Hematopoietic multipotent progenitor cell treated with erythropoietin and hydrocortisone succinate and interleukin-3 and kit ligand, for 17 days (in vitro differentiated cells): ENCODE results near the gene CENPB.

Source experiments
- DNase-seq: peaks from one replicate; pipeline ENCODE4 v3.0.0-alpha.2; 2015; ENCODE audit warnings: low spot score

Gene CENPB

DNA sequence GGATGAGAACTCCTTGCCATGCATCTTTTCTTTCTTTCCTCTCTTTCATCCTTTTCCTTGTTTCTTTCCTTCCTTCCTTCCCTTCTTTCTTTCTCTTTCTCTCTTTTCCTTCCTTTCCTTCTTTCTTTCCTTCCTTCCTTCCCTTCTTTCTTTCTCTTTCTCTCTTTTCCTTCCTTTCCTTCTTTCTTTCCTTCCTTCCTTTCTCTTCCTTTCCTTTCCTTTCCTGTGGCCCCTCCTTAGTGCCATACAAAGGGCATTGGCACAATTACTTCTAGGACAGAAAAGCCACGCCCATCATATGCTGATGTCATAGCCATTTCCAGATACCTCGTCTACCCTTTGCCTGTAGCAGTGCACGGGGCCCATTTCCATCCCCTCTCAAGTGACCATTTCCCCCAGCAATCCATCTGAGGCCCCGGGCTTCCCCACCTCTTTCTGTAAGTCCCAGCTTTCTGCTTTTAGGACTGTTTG is 2.2 kb upstream of the CENPB start:
- DNase-seq, result no peak

- no peak for DNase-seq
Measured at GRCh38 chr20:3787324-3788014, 929 bp upstream of the CENPB start.

DNA sequence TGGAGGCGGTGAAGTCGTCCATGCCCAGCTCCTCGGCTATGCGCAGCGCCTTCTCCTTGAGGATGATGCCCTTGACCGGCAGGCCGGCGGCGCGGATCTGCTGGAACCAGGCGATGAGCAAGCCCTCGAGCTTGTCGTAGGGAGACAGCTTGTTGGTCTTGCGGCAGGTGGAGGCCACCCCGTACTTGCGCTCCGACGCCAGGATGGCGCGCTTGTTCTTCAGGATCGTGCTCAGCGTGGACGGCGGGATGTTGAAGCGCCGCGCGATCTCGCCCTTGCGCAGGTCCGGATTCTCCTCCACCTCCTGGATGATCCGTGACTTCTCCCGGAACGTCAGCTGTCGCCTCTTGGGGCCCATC is 435 bp downstream of the CENPB start:
- no peak for DNase-seq

DNA sequence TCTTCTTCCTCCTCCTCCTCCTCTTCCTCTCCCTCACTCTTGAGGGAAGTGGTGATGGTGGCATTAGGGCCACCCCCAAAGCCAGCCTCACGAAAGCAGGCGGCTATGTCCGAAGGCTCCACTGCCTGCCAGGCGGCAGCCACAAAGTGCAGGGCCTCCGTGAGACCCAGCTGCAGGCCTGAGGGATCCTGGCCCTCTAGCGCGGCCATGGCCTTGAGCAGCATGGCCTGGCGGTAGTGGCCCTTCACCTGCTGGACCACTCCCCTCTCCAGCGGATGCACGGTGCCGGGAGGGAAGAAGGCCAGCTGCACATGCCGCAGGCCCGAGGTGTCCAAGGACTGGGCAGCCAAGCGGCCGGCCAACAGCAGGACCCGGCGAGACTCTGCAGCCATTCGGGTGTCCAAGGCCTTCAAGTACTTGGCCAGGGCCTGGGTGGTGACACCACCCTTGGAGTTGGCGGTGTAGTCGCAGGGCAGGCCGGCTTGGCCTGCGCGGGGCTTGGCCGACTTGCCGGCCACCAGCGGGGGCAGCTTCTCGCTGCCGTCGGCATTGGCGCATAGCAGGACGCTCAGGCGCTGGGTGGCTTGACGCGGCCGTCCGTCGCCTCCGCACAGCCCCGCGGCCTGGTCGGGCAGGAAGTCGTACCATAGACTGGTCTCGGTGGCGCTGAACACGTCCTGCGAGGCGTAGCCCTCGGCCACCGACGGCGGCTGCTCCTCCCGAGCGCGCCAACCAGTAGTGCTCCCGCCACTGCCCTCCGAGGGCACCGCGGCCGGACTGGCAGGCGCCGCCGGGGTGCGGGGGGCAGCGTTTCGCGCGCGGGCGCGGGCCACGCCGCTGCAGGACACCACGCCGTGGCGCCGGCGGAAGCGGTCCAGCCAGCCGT is 1.1 kb downstream of the CENPB start:
- DNase-seq, result no peak

- DNase-seq, result no peak
Measured at GRCh38 chr20:3784863-3785239, 1.7 kb downstream of the CENPB start.

- DNase-seq, result no peak
Measured at GRCh38 chr20:3784216-3784853, 2.2 kb downstream of the CENPB start.

- no peak for DNase-seq
Measured at GRCh38 chr20:3783511-3784195, 2.9 kb downstream of the CENPB start.

DNA sequence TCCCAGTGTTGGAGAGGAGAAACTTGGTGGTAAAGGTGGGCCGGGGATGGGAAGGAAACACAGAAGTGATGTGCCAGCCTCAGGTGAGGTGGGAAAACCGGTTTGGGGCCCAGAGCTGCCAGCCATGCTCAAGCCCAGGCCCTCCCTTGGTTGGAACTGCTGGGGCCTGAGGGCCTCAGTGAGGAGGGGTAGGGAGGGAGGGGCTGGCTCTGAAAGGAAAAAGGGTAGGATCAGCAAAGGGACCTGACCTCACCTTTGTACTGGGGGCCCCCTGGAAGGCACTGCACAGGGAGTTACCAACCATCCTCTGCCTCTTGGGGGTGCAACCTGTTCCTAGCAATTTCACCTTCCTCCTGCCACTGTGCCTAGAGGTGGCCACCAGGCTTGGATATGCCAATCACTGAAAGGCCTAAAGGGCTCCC is 3.5 kb downstream of the CENPB start:
- DNase-seq, result no peak

- DNase-seq, result no peak
Measured at GRCh38 chr20:3782597-3782996, 3.9 kb downstream of the CENPB start.

DNA sequence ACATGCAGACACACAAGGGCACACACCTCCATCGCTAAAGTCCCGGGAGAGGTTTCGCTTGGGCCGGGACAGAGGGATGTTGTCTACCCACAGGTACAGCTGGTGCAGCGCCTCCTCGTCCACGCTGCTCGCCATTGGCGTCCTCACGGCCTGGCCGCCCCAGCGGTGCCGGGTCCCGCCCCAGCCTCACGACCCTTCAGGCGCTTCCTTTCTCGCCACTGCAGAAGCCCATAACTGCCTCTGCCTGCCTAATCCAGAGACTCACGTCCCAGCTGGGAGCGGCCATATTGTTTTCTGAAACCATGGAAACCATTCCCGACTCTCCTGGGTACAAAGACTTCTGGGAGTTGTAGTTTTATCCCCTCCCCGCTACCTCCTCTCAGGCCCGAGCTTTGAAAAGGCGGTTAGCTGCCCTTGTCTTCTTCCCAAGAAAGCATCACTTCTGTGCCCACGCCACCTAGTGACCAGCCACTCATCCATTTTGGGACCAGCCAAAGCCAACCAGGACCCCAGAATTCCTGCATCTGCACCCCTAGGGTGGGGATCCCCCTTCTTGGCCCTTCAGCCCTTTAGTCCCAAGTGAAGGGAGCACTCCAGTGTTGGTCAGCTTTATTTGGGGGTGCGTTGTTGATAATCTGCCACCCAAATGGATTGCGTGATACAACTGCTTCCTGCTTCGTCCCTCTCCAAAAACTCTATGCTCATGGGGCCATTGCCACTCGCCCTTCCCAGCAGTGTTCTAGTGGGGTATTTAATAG is 5.2 kb downstream of the CENPB start, which contains the start of gene SPEF1:
Gene SPEF1 (minus strand): TSS at position 296 of the 758 bp plus-strand sequence. CDS start 161 bp downstream, at position 135.
- peak; percentile 73 for DNase-seq

DNA sequence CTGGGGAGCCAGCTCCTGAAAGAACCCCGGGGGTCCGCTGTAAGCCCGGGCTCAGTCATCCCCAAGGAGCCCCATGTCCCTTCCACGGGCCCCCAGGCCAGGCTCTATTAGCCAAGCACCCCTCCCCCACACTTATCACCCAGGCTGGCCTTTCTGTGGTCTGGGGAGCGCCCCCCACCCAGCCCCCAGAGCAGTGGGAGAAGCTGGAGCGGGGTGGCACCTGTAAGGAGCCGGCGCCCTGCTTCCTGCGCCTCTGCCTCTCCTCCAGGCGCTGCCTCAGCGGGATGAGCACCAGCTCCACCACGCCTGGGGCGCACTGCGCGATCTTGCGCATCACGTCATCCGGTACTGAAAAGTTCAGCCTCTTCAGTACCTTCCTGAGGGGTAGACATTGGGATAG is 7.6 kb downstream of the CENPB start:
- DNase-seq, result no peak

- no peak for DNase-seq
Measured at GRCh38 chr20:3777716-3778629, 8.6 kb downstream of the CENPB start.

DNA sequence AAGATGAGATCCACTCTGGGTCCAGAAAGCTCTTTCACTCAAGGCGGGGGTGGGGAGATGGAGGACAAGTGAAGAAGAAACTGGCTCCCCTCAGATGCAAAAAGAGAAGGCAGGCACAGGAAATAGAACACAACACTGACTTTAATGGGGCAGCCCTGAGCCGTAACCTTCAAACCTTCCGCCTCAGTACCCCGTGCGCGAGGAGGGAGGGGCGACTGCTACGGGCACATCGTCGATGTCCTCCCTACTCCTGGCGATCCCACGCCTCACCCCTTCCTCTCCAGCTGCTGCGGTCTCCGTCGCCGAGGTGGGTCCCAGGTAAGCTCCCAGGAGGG is 9.2 kb downstream of the CENPB start:
- no peak for DNase-seq

DNA sequence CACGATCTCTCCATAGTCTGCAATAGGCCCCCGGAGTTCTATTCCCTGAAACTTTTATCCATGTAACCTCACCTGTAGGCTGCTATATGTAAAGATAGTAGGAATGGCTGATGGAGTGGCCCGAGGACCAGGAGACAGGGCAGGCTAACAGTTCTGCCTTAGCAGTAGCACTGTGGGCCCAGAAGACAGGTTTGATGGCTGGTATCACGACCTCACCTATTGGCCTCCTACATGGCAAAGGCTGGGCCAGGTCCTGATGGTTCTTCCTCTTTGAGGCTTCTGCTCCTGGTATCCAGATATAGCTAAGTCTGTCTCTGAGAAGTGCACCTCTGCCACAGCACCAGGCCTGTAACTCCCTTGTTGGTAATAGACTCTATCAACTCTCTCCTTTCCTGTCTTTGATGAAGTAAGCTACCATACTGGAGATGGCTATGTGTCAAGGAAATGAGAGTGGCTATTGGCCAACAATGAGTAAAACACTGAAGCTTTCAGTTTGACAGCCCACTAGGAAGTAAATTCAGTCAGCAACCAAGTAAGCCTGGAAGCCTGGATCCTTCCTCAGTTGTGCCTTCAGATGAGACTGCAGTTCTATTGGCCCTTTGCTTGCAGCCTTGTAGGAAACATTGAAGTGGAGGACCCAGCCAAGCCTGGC is 11.0 kb downstream of the CENPB start:
- no peak for DNase-seq

- DNase-seq, result no peak
Measured at GRCh38 chr20:3771552-3772058, 14.9 kb downstream of the CENPB start.

GRCh38 chr20:3768342-3769130 is 18.0 kb downstream of the CENPB start:
- DNase-seq, result peak; percentile 66

GRCh38 chr20:3767427-3768341 is 18.9 kb downstream of the CENPB start, which contains the start of gene ADISSP:
ADISSP (minus strand) TSS chr20:3767753; CDS start chr20:3760100, 7,653 bp downstream.
- peak; percentile 97 for DNase-seq

DNA sequence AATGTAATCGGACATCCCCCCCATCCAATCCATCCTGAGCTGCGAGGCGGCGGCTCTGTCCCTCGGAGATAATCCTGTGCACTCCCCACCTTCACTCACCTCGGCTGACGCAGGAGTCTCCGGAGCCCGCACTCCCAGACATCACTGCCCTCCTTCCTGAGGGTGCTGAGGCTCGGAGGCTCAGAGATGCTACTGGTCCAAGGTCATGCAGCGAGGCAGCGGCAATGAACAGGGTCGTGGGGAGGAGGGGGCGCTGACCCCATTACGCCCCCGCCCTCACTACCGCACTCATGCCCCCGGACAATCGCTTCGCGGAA is 19.5 kb downstream of the CENPB start:
- peak; percentile 73 for DNase-seq
